Immature natural killer cell (primary cell): ENCODE results near the gene TFEB. TPM values are rescaled to one million over a fixed set of nuclear protein-coding genes. Genes with fewer than 3 reads are reported as not detected.

Experiments
- DNase-seq, 3 donors: peaks; one replicate each; pipeline ENCODE4 v3.0.0; 2022; ENCODE audit warnings: mixed read lengths in 1 of 3
- H3K27ac Mint-ChIP-seq, 6 donors: one replicate each; pipeline ENCODE4 v1.8.0; 2020; ENCODE audit warnings: mixed read lengths in 6 of 6, mild to moderate bottlenecking in 5 of 6, inconsistent platforms in 4 of 6, moderate library complexity in 3 of 6
- H3K27me3 Mint-ChIP-seq, 3 donors: one replicate each; pipeline ENCODE4 v1.8.0; 2020 to 2021; ENCODE audit warnings: low read depth in 3 of 3, mild to moderate bottlenecking in 3 of 3, mixed read lengths in 3 of 3, moderate library complexity in 3 of 3, inconsistent platforms in 1 of 3
- H3K36me3 Mint-ChIP-seq, 3 donors: one replicate each; pipeline ENCODE4 v1.8.0; 2020; ENCODE audit warnings: mixed read lengths in 3 of 3, inconsistent platforms in 2 of 3, mild to moderate bottlenecking in 2 of 3
- H3K4me1 Mint-ChIP-seq, 2 donors: one replicate each; pipeline ENCODE4 v1.8.0; 2020; ENCODE audit warnings: inconsistent platforms in 2 of 2, mild to moderate bottlenecking in 2 of 2, mixed read lengths in 2 of 2, moderate library complexity in 1 of 2
- H3K4me3 Mint-ChIP-seq, 5 donors: one replicate each; pipeline ENCODE4 v1.8.0; 2020; ENCODE audit warnings: mild to moderate bottlenecking in 5 of 5, mixed read lengths in 5 of 5, inconsistent platforms in 3 of 5, moderate library complexity in 3 of 5
- H3K9me3 Mint-ChIP-seq, 6 donors: one replicate each; pipeline ENCODE4 v1.8.0; 2020; ENCODE audit warnings: mild to moderate bottlenecking in 6 of 6, mixed read lengths in 6 of 6, inconsistent platforms in 4 of 6, moderate library complexity in 3 of 6
- polyA plus RNA-seq, 3 donors: library from polyadenylated mRNA; unstranded; fragments of 300-500 nt; fragmentation: Illumina TruSeq; gene quantifications; one replicate each; pipeline ENCODE4 v1.2.3, GENCODE V29; 2021

The TFEB gene
- polyA plus RNA-seq, 3 donors from 2014 or later = 18.9 to 62.3 (median 23.9) TPM

DNA sequence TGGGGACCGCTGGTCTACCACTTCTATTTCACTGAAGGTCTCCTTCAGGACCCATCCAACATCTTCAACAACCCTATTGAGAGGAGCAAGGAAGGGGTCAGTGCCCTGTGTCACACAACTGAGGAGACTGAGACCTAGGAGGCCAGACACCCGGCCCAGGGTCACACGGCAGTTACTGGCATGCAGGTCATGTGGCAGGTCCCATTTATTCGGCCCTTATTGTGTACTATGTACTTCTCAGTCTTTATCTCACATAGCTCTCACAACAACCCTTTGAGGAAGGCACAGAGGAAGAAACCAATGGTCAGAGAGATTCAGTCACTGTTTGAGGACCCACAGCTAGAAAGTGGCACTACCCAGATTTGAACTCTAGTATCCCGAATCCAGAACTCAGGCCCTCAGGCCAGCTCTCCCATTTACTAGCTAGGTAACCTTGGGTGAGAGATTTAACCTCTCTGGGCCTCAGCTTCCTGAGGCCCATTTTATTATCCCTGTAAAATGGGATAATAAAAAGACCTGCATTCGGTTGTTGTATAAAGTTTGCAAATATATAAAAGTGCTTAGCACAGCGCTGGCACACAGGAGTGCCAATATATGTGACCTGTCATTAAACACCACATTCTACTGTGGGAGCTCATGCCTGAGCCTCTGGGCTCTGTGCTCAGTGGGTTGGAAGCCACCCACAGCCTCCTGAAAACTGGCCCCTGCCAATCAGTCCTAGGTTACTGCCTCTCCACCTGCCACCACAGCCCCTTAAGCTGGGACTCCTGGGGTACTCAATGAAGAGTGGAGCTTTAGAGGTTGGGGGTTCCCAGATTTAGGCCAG lies 15.8 kb downstream of the TFEB start:
- no peak overlapping the region for H3K4me3 Mint-ChIP-seq
- peak overlapping the region in 5 of 6 donors; percentile 1 to 68 (median 30) for H3K27ac Mint-ChIP-seq
- H3K9me3 Mint-ChIP-seq = no peaks in the 10 kb centered on the region

DNA sequence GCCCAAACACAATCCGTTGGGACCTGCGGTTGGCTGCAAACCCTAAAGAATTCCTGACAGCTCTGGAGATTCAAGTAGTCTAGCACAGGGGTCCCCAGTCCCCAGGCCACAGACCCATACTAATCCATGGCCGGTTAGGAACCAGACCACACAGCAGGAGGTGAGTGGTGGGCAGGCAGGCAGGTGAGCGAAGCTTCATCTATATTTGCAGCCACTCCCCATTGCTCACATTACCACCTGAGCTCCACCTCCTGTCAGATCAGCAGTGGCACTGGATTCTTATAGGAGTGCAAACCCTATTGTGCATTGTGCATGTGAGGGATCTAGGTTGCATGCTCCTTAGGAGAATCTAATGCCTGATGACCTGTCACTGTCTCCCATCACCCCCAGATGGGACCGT lies 16.6 kb downstream of the TFEB start:
- H3K4me3 Mint-ChIP-seq = no peak overlapping the region
- H3K9me3 Mint-ChIP-seq = no peaks in the 10 kb centered on the region

More for the DNA sequence above, 15.8 kb downstream of the TFEB start:
- Mint-ChIP-seq H3K4me1 (peaks cover 70 to 86% of the 10 kb centered on the region in 2 donors), H3K36me3 (peaks cover 0 to 4% (median 0%) of the 10 kb centered on the region in 3 donors), H3K27me3 (peaks cover 0 to 8% (median 2%) of the 10 kb centered on the region in 3 donors)
- no peak for DNase-seq

GRCh38 chr6:41717392-41717736 lies 18.0 kb downstream of the TFEB start:
- Mint-ChIP-seq H3K4me3 (peak overlapping the region in 1 of 5 donors; percentile 27), H3K36me3 (no peaks in the 10 kb centered on the region), H3K27ac (peak overlapping the region; percentile 14 to 77 (median 71)), H3K27me3 (peaks cover 0 to 3% (median 0%) of the 10 kb centered on the region in 3 donors), H3K4me1 (peaks cover 59 to 75% of the 10 kb centered on the region in 2 donors), H3K9me3 (no peaks in the 10 kb centered on the region)
- no peak for DNase-seq

More for the DNA sequence above, 16.6 kb downstream of the TFEB start:
- DNase-seq = no peak
- peak overlapping the region in 2 of 6 donors; percentile 10 to 58 for H3K27ac Mint-ChIP-seq
- peaks cover 0 to 4% (median 0%) of the 10 kb centered on the region in 3 donors for H3K36me3 Mint-ChIP-seq
- peaks cover 0 to 8% (median 2%) of the 10 kb centered on the region in 3 donors for H3K27me3 Mint-ChIP-seq
- peaks cover 67 to 84% of the 10 kb centered on the region in 2 donors for H3K4me1 Mint-ChIP-seq

DNA sequence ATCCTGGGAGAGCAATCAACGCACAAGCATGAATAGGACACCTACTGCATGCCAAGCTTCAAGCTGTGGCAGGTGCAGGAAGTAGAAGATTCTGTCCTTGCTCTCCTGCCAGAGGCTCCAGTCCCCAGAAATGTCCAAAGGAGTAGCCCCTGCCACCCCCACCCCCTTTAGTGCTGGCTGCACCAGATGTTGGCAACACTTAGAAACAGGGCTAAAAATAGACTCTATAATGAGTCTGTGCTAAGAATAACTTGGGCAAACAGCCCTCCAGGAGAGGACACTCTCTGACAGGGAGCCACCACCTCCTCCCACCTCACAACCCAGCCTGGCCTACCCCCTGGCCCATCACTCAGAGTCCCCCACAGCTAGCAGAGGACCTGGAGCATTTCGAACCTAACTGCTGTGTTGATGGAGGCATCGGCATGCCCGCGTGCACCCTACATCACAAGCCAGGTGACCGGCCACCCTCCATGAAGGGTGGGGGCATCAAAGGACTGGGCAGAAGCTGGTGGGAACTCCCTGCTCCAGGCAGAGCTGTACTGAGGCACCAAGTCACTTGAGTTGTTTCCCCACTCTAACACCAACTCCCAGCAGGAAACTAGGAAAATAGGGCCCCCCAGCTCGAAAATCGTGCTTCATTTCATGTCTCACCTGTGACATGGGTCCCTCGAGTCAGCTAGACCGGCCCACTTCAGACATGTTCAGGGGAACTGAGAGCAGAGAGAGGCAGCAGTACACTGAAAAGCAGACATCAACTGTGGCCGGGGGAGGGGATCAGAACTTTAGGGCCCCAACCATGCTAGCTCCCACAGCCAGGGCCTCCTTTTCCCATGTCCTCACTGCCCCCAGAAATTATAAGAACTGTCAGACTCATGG lies 18.7 kb downstream of the TFEB start:
- Mint-ChIP-seq H3K9me3 (no peaks in the 10 kb centered on the region), H3K36me3 (no peaks in the 10 kb centered on the region), H3K4me1 (peaks cover 58 to 72% of the 10 kb centered on the region in 2 donors), H3K27me3 (peaks cover 0 to 3% (median 0%) of the 10 kb centered on the region in 3 donors), H3K4me3 (peak overlapping the region in 2 of 5 donors; percentile 24 to 33), H3K27ac (peak overlapping the region; percentile 30 to 84 (median 79))
- no peak for DNase-seq

DNA sequence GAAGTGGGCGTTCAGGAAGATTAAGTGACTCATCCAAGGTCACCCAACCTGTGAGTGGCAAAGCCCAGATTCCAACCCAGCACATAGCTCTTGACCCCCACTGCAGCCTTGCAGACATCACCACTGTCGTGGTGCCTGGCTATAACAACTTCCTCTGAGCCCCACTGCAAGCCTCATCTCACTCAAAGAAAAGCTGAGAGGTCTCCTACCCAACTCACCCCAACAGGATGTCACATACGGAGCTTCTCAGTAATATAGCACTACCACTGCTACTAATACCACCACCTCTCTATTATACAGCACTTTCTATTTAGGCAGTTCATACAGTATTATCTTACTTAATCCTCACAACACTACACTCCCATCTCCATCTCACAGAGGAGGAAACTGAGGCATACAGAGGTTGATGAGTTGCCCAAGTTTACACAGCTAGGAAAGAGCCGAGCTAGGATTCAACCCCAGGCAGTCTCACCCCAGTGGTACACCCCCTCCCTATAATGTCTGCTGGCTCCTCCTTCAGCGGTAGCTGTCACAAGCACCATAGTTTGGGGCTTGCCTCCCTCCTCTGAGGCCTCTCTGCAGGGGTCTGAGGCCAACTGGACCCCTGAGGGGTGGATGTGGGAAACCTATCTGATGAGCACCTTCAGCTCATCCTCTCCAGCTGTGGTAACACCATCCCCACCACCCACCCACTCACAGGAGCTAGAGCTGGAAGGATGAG lies 19.5 kb downstream of the TFEB start:
- H3K36me3 Mint-ChIP-seq = no peaks in the 10 kb centered on the region
- H3K27me3 Mint-ChIP-seq = peaks cover 0 to 3% (median 0%) of the 10 kb centered on the region in 3 donors
- H3K4me3 Mint-ChIP-seq = peak overlapping the region; percentile 3 to 57 (median 33)
- H3K4me1 Mint-ChIP-seq = peaks cover 51 to 65% of the 10 kb centered on the region in 2 donors
- peak overlapping the region; percentile 70 to 84 (median 80) for H3K27ac Mint-ChIP-seq
- no peaks in the 10 kb centered on the region for H3K9me3 Mint-ChIP-seq
- no peak for DNase-seq

DNA sequence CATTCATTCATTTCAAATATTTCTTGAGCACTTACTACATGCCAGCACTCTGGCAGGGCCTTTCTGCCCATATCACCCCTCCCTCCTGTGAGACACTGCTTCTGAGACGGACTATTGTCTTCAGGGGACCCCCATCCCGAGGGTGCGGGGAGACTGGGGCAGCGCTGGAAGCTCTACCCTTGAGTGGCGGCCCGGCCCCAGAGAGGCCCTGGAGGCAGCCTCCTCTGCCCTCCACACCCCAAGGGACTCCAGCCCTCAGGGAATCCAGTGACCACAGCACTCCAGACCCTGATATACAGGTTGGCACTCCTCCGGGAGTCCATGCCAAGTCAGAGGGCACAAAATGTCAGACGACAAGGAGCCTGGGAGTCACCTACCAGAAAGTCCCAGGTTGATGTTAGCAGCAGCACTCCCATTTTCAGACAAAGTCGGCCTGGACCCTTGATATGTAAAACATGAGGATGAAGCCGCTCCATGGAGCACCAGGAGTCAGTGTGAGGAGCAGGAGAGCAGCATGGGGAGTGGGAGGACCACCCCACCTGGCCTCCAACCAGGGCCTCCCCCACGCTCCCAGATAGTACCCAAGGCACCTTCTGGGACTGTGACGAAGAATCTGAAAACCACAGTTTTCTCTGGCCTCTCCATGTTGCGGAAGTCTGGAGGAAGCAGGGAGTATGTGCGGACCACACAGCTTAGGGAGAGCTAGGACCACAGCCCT lies 20.7 kb downstream of the TFEB start:
- H3K9me3 Mint-ChIP-seq = no peaks in the 10 kb centered on the region
- H3K27ac Mint-ChIP-seq = peak overlapping the region in 2 of 6 donors; percentile 15 to 68
- peaks cover 0 to 5% (median 3%) of the 10 kb centered on the region in 3 donors for H3K36me3 Mint-ChIP-seq
- H3K4me1 Mint-ChIP-seq = peaks cover 46 to 57% of the 10 kb centered on the region in 2 donors
- H3K27me3 Mint-ChIP-seq = peaks cover 0 to 3% (median 0%) of the 10 kb centered on the region in 3 donors
- H3K4me3 Mint-ChIP-seq = no peak overlapping the region
- DNase-seq = no peak

GRCh38 chr6:41713650-41714291 lies 21.6 kb downstream of the TFEB start:
- H3K9me3 Mint-ChIP-seq = no peaks in the 10 kb centered on the region
- peaks cover 0 to 9% (median 3%) of the 10 kb centered on the region in 3 donors for H3K36me3 Mint-ChIP-seq
- H3K27me3 Mint-ChIP-seq = peaks cover 0 to 5% (median 0%) of the 10 kb centered on the region in 3 donors
- peak overlapping the region in 5 of 6 donors; percentile 15 to 79 (median 68) for H3K27ac Mint-ChIP-seq
- H3K4me3 Mint-ChIP-seq = no peak overlapping the region
- DNase-seq = no peak
- peaks cover 49 to 53% of the 10 kb centered on the region in 2 donors for H3K4me1 Mint-ChIP-seq

- Mint-ChIP-seq H3K4me3 (no peak overlapping the region), H3K9me3 (no peaks in the 10 kb centered on the region), H3K36me3 (peaks cover 0 to 9% (median 3%) of the 10 kb centered on the region in 3 donors), H3K27me3 (peaks cover 0 to 5% (median 0%) of the 10 kb centered on the region in 3 donors), H3K27ac (peak overlapping the region in 2 of 6 donors; percentile 40 to 68), H3K4me1 (peaks cover 52 to 55% of the 10 kb centered on the region in 2 donors)
- DNase-seq = no peak
Measured at GRCh38 chr6:41713159-41713649, 22.2 kb downstream of the TFEB start.

DNA sequence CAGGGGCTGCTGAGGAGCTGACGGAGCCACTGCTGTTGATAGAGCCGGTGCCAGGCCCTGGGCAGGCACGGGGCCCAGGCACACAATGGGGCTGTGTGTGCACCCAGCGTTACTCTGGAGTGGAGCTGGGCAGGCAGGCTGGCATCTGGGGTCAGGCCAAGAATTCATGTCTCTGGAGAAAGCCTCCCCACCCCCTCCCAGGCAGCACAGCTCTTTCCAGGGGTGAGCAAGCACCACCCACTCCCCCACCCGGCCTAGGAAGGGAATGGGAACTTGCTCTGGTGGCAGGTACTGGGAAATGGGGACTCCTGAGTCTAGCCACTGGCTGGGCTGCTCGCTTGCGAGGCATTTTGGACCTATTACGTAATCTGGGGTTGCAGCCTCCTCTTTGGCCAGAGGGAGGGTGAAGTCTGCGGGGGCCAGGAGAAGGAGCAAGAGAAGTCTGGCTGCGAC lies 22.7 kb downstream of the TFEB start:
- Mint-ChIP-seq H3K4me1 (peaks cover 53 to 55% of the 10 kb centered on the region in 2 donors), H3K9me3 (no peaks in the 10 kb centered on the region), H3K4me3 (no peak overlapping the region), H3K27me3 (peaks cover 0 to 5% (median 0%) of the 10 kb centered on the region in 3 donors), H3K27ac (peak overlapping the region in 1 of 6 donors; percentile 24), H3K36me3 (peaks cover 0 to 9% (median 3%) of the 10 kb centered on the region in 3 donors)
- no peak for DNase-seq

GRCh38 chr6:41711323-41712038 lies 23.9 kb downstream of the TFEB start:
- Mint-ChIP-seq H3K27ac (peak overlapping the region in 2 of 6 donors; percentile 51 to 65), H3K36me3 (peaks cover 0 to 9% (median 3%) of the 10 kb centered on the region in 3 donors), H3K9me3 (no peaks in the 10 kb centered on the region), H3K4me3 (no peak overlapping the region), H3K27me3 (peaks cover 0 to 7% (median 0%) of the 10 kb centered on the region in 3 donors), H3K4me1 (peaks cover 53 to 55% of the 10 kb centered on the region in 2 donors)
- DNase-seq = no peak

- no peak for DNase-seq
- Mint-ChIP-seq H3K9me3 (no peaks in the 10 kb centered on the region), H3K4me1 (peaks cover 62 to 63% of the 10 kb centered on the region in 2 donors), H3K27me3 (peaks cover 0 to 3% (median 3%) of the 10 kb centered on the region in 3 donors), H3K36me3 (peaks cover 0 to 9% (median 3%) of the 10 kb centered on the region in 3 donors), H3K4me3 (no peak overlapping the region), H3K27ac (peak overlapping the region in 4 of 6 donors; percentile 2 to 92 (median 49))
Measured at GRCh38 chr6:41709375-41709774, 26.0 kb downstream of the TFEB start.
